ENCODE data around the gene INPP5D.

- TF ChIP-seq HMGXB4 (CRISPR knock-in tag; IDR thresholded peaks at IDR 0.05; ENCODE audit: borderline replicate concordance) (no peak), CTCF (IDR thresholded peaks at IDR 0.05) (no peak), KDM1A (IDR thresholded peaks at IDR 0.05; ENCODE audit: low read depth) (no peak), CBX8 (IDR thresholded peaks at IDR 0.05) (no peak), ELK1 (IDR thresholded peaks at IDR 0.05; ENCODE audit: low read depth, low read length) (no peak), MYC (IDR thresholded peaks at IDR 0.05; ENCODE audit: borderline replicate concordance, low read length) (no peak), BCL3 (IDR thresholded peaks at IDR 0.05) (no peak), POLR2A (IDR thresholded peaks at IDR 0.05; ENCODE audit: low read length) (no peak)
These were observed 33.0 kb downstream of the INPP5D start for GRCh38 chr2:233093166-233093448.

Measured in A549 (cell line).